ENCODE results near the gene ETFA.

Gene ETFA

GRCh38 chr15:76353023-76353577 is 41.8 kb upstream of the ETFA start:
- TF ChIP-seq CTCF (conservative IDR thresholded peaks at IDR 0.05; ENCODE audit: low read length) = no peak
- no peak for DNase-seq (ENCODE audit: low read depth)
- H3K4me3 ChIP-seq (ENCODE audit: low read length) = no peak overlapping the region

GRCh38 chr15:76349301-76350070 is 38.2 kb upstream of the ETFA start:
- peak; percentile 36 for DNase-seq (ENCODE audit: low read depth)
- H3K4me3 ChIP-seq (ENCODE audit: low read length) = no peak overlapping the region
- no peak for TF ChIP-seq CTCF (conservative IDR thresholded peaks at IDR 0.05; ENCODE audit: low read length)

- no peak for DNase-seq (ENCODE audit: low read depth)
- peak overlapping the region; percentile 0; the same call in 1 of the 2 replicates for H3K4me3 ChIP-seq (ENCODE audit: low read length)
- no peak for TF ChIP-seq CTCF (conservative IDR thresholded peaks at IDR 0.05; ENCODE audit: low read length)
Measured at GRCh38 chr15:76347482-76348055, 36.3 kb upstream of the ETFA start.

GRCh38 chr15:76346669-76347481 is 35.6 kb upstream of the ETFA start:
- no peak for TF ChIP-seq CTCF (conservative IDR thresholded peaks at IDR 0.05; ENCODE audit: low read length)
- no peak for DNase-seq (ENCODE audit: low read depth)
- H3K4me3 ChIP-seq (ENCODE audit: low read length) = peak overlapping the region; percentile 52

GRCh38 chr15:76345880-76346668 is 34.8 kb upstream of the ETFA start:
- peak overlapping the region; percentile 52 for H3K4me3 ChIP-seq (ENCODE audit: low read length)
- DNase-seq (ENCODE audit: low read depth) = no peak
- no peak for TF ChIP-seq CTCF (conservative IDR thresholded peaks at IDR 0.05; ENCODE audit: low read length)

- DNase-seq (ENCODE audit: low read depth) = no peak
- H3K4me3 ChIP-seq (ENCODE audit: low read length) = peak overlapping the region; percentile 52
- TF ChIP-seq CTCF (conservative IDR thresholded peaks at IDR 0.05; ENCODE audit: low read length) = no peak
Measured at GRCh38 chr15:76345583-76345879, 34.3 kb upstream of the ETFA start.
